RWPE2 (cell line): ENCODE measurements around the gene RAPGEF4.

ENCODE experiments used
- ATAC-seq: fragments of 200-7000 bp; cut with Tn5 transposase; 3 replicates; pipeline ENCODE4 v1.9.1; 2021; ENCODE audit warnings: low read depth
- DNase-seq: peaks from one replicate; pipeline ENCODE4 v3.0.0-alpha.2; 2020; ENCODE audit warnings: low spot score
- H3K27ac ChIP-seq: fragments of 450-650 bp; 2 replicates; pipeline ENCODE4 v1.5.1; 2017; ENCODE audit warnings: mild to moderate bottlenecking; ENCODE audit not compliant: poor library complexity, severe bottlenecking
- H3K27me3 ChIP-seq: fragments of 250-450 bp; sonication (Bioruptor Pico); 2 replicates; pipeline ENCODE4 v1.5.1; 2021; ENCODE audit warnings: mild to moderate bottlenecking, moderate library complexity; ENCODE audit not compliant: insufficient read depth, poor library complexity, severe bottlenecking
- H3K36me3 ChIP-seq: fragments of 250-450 bp; sonication (Bioruptor Pico); 2 replicates; pipeline ENCODE4 v1.5.1; 2020; ENCODE audit warnings: low read depth, mild to moderate bottlenecking, moderate library complexity
- H3K4me1 ChIP-seq: fragments of 250-450 bp; sonication (Bioruptor Pico); 2 replicates; pipeline ENCODE4 v1.5.1; 2021; ENCODE audit warnings: mild to moderate bottlenecking, moderate library complexity; ENCODE audit not compliant: insufficient read depth, poor library complexity, severe bottlenecking
- H3K4me3 ChIP-seq: fragments of 250-450 bp; sonication (Bioruptor Pico); 2 replicates; pipeline ENCODE4 v1.5.1; 2021; ENCODE audit warnings: mild to moderate bottlenecking, moderate library complexity; ENCODE audit not compliant: severe bottlenecking
- H3K9me3 ChIP-seq: fragments of 250-450 bp; sonication (Bioruptor Pico); 2 replicates; pipeline ENCODE4 v1.5.1; 2021; ENCODE audit warnings: mild to moderate bottlenecking, moderate library complexity; ENCODE audit not compliant: severe bottlenecking
- CTCF ChIP-seq: fragments of 450-650 bp; IDR thresholded peaks from one replicate; pipeline ENCODE4 v1.5.1; 2017; ENCODE audit warnings: mild to moderate bottlenecking, moderate library complexity; ENCODE audit not compliant: poor library complexity, severe bottlenecking

The RAPGEF4 gene

GRCh38 chr2:172833898-172834297, 98.3 kb downstream of the RAPGEF4 start:
- DNase-seq (no peak), ATAC-seq (no peak)
- no peak for TF ChIP-seq CTCF
- H3K36me3 ChIP-seq: no peaks in the 10 kb centered on the region
- H3K9me3 ChIP-seq: no peaks in the 10 kb centered on the region
- H3K27me3 ChIP-seq: no peaks in the 10 kb centered on the region
- H3K27ac ChIP-seq: no peak overlapping the region
- H3K4me1 ChIP-seq: peaks cover 19% of the 10 kb centered on the region
- H3K4me3 ChIP-seq: no peak overlapping the region

GRCh38 chr2:172834881-172835280, 99.2 kb downstream of the RAPGEF4 start:
- H3K27ac ChIP-seq: no peak overlapping the region
- TF ChIP-seq CTCF: no peak
- DNase-seq: no peak
- H3K36me3 ChIP-seq: no peaks in the 10 kb centered on the region
- no peaks in the 10 kb centered on the region for H3K27me3 ChIP-seq
- ATAC-seq: no peak
- no peaks in the 10 kb centered on the region for H3K9me3 ChIP-seq
- peaks cover 14% of the 10 kb centered on the region for H3K4me1 ChIP-seq
- H3K4me3 ChIP-seq: no peak overlapping the region

GRCh38 chr2:172836347-172836821, 100.7 kb downstream of the RAPGEF4 start:
- peak; percentile 96 for ATAC-seq
- no peak for DNase-seq
- Histone ChIP-seq H3K27me3 (no peaks in the 10 kb centered on the region), H3K4me3 (no peak overlapping the region), H3K4me1 (peaks cover 14% of the 10 kb centered on the region), H3K9me3 (no peaks in the 10 kb centered on the region), H3K36me3 (no peaks in the 10 kb centered on the region), H3K27ac (peak overlapping the region; percentile 74)
- TF ChIP-seq CTCF: no peak

GRCh38 chr2:172836827-172837226, 101.2 kb downstream of the RAPGEF4 start:
- no peaks in the 10 kb centered on the region for H3K9me3 ChIP-seq
- no peaks in the 10 kb centered on the region for H3K36me3 ChIP-seq
- ATAC-seq (peak; percentile 5; the same call in 1 of the 3 replicates), DNase-seq (no peak)
- peak overlapping the region; percentile 74 for H3K27ac ChIP-seq
- H3K27me3 ChIP-seq: no peaks in the 10 kb centered on the region
- TF ChIP-seq CTCF: no peak
- peaks cover 14% of the 10 kb centered on the region for H3K4me1 ChIP-seq
- H3K4me3 ChIP-seq: no peak overlapping the region

- no peak for ATAC-seq
- Histone ChIP-seq H3K27me3 (no peaks in the 10 kb centered on the region), H3K9me3 (no peaks in the 10 kb centered on the region), H3K27ac (no peak overlapping the region), H3K4me3 (no peak overlapping the region), H3K36me3 (no peaks in the 10 kb centered on the region), H3K4me1 (peaks cover 14% of the 10 kb centered on the region)
- DNase-seq: no peak
- TF ChIP-seq CTCF: no peak
Observed at GRCh38 chr2:172839446-172839845, 103.8 kb downstream of the RAPGEF4 start.
